Measurements from ENCODE around the gene OR1D5.
"Not testable (repeated sequence)": the region's sequence is repeated elsewhere in the genome, so short reads cannot be mapped to it uniquely, and the experiment has no call there.

The OR1D5 gene

GRCh38 chr17:3032258-3033247, 30.9 kb downstream of the OR1D5 start:
- no peak for DNase-seq (ENCODE audit: low read depth)

- not testable (repeated sequence) for DNase-seq (ENCODE audit: low read depth)
Observed at GRCh38 chr17:3030852-3031470, 32.4 kb downstream of the OR1D5 start.

GRCh38 chr17:3030096-3030495, 33.3 kb downstream of the OR1D5 start:
- DNase-seq (ENCODE audit: low read depth), result no peak

- no peak for DNase-seq (ENCODE audit: low read depth)
Observed at GRCh38 chr17:3029213-3029913, 34.0 kb downstream of the OR1D5 start.

- no peak for DNase-seq (ENCODE audit: low read depth)
Observed at GRCh38 chr17:3027786-3028532, 35.4 kb downstream of the OR1D5 start.

- DNase-seq (ENCODE audit: low read depth), result no peak
Observed at GRCh38 chr17:3026856-3027751, 36.3 kb downstream of the OR1D5 start.

GRCh38 chr17:3026125-3026855, 37.1 kb downstream of the OR1D5 start:
- no peak for DNase-seq (ENCODE audit: low read depth)

GRCh38 chr17:3025421-3026124, 37.8 kb downstream of the OR1D5 start:
- no peak for DNase-seq (ENCODE audit: low read depth)

- no peak for DNase-seq (ENCODE audit: low read depth)
Observed at GRCh38 chr17:3024346-3024745, 39.1 kb downstream of the OR1D5 start.

- no peak for DNase-seq (ENCODE audit: low read depth)
Observed at GRCh38 chr17:3022197-3022596, 41.2 kb downstream of the OR1D5 start.

- DNase-seq (ENCODE audit: low read depth), result no peak
Observed at GRCh38 chr17:3020381-3020780, 43.0 kb downstream of the OR1D5 start.

GRCh38 chr17:3019761-3020160, 43.6 kb downstream of the OR1D5 start:
- DNase-seq (ENCODE audit: low read depth), result no peak

- DNase-seq (ENCODE audit: low read depth), result no peak
Observed at GRCh38 chr17:3017936-3018335, 45.5 kb downstream of the OR1D5 start.

- no peak for DNase-seq (ENCODE audit: low read depth)
Observed at GRCh38 chr17:3015890-3016289, 47.5 kb downstream of the OR1D5 start.

- DNase-seq (ENCODE audit: low read depth), result no peak
Observed at GRCh38 chr17:3012926-3013581, 50.4 kb downstream of the OR1D5 start.
